Epithelial cell of proximal tubule (primary cell): ENCODE measurements around the gene TMTC3. TPM values are rescaled to one million over a fixed set of nuclear protein-coding genes. Genes with fewer than 3 reads are reported as not detected.

Experiments
- DNase-seq: peaks from one replicate; pipeline ENCODE4 v3.0.0-alpha.2; 2011; ENCODE audit warnings: low read depth
- H3K4me3 ChIP-seq: 2 replicates; pipeline ENCODE4 v1.5.1; 2011; ENCODE audit warnings: low read depth, mild to moderate bottlenecking, low read length
- total RNA-seq: library from RNA; depleted of rRNA; stranded (reverse); fragments of >200 nt; gene quantifications from 2 replicates; pipeline ENCODE4 v1.2.3, GENCODE V29; 2015
- TF ChIP-seq, protein P1 (sequence below): conservative IDR thresholded peaks from 2 replicates; pipeline ENCODE4 v1.5.1; 2012; ENCODE audit warnings: low read depth, mild to moderate bottlenecking, low read length

The TMTC3 gene
- total RNA-seq, 1 donor from 2014 or later: 11.6 TPM

DNA sequence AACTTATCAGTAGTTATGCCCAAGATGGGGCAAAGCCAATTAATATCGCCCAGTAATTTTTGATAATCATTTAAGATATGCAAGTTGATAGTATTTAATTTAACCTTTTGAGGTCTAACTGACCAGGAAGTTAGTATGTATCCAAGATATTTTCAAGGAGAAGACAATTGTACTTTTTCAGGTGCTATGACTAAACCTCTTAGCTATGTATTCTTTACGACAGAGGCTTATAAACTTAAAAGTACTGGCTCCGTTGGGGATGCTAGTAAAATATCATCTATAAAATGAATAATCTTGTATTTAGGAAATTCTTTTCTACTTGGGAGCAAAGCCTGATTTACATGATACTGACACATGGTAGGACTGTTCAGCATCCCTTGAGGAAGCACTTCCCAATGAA is 40.3 kb downstream of the TMTC3 start:
- TF ChIP-seq, protein P1, sequence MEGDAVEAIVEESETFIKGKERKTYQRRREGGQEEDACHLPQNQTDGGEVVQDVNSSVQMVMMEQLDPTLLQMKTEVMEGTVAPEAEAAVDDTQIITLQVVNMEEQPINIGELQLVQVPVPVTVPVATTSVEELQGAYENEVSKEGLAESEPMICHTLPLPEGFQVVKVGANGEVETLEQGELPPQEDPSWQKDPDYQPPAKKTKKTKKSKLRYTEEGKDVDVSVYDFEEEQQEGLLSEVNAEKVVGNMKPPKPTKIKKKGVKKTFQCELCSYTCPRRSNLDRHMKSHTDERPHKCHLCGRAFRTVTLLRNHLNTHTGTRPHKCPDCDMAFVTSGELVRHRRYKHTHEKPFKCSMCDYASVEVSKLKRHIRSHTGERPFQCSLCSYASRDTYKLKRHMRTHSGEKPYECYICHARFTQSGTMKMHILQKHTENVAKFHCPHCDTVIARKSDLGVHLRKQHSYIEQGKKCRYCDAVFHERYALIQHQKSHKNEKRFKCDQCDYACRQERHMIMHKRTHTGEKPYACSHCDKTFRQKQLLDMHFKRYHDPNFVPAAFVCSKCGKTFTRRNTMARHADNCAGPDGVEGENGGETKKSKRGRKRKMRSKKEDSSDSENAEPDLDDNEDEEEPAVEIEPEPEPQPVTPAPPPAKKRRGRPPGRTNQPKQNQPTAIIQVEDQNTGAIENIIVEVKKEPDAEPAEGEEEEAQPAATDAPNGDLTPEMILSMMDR: no peak
- H3K4me3 ChIP-seq: no peak overlapping the region
- no peak for DNase-seq

DNA sequence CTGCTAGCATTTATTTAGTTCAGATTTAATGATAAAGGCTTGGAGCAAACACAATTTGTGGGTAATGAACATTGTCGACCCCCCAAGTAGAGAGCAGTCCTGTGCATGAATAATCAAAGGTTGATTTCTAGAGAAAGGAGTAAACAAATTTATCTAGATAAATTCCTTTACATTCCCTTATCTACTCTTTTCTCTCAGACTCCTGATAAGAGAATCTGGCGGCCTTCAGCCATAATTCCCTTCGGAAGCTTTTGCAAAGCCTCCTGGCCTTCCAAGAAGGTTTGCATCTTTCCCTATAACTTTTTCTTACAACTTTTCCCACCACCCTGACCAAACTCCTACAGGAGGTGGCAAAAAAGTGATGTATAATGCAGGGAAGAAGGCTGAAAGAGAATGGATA is 42.1 kb downstream of the TMTC3 start:
- TF ChIP-seq, protein P1: no peak
- no peak for DNase-seq
- no peak overlapping the region for H3K4me3 ChIP-seq

DNA sequence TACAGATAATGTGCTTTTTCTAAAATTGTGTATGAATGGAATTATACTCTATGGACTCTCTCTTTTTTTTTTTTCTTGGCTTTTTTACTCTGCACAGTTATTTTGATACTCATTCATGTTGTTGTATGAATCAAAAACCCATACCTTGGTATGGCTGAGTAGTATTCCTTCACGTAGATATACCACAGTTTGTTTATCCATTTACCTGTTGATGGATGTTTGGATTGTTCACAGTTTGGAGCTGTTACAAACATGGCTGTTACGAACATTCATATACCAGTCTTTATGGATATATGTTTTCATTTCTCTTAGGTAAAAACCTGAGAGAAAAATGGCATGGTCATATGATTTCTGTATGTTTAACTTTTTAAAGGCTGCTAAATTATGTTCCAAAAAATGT is 43.2 kb downstream of the TMTC3 start:
- H3K4me3 ChIP-seq: no peak overlapping the region
- DNase-seq: no peak
- TF ChIP-seq, protein P1: no peak

DNA sequence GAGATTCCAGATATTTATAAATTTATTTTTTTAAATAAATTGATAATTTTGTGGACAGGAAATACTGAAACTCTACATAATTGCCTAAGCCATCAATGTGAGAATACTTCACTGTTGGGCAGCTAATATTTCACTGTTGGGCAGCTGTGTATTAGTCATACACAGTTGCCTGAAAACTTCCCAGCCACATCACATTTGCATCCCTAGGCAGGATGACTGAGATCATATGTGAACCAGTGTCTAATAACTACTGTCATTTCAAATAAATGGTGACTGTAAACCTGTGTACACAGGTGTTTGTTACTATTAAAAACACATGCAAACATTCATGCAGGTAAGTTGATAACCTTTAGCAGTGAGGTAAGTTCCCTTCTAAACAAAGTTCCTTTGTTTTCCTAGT is 43.9 kb downstream of the TMTC3 start:
- peak; percentile 16 for DNase-seq
- H3K4me3 ChIP-seq: no peak overlapping the region
- TF ChIP-seq, protein P1: no peak

DNA sequence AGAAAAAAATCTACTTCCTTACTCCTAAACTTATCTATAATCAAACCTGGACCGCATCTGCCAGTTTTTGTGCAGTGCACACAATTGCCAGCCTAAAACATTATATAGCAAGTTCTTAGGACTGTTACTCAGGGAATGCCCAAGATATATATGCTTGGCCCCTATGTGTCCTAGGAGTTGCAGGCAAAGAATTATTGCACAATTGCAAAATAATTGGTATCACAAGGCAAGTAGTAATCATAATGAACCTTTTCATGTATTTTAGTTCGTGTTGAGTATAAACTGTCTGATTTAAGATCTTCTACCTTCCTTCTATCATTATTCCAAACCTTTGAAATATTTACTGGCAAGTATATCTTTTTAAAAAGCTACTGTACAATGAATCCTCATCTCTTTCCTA is 45.5 kb downstream of the TMTC3 start:
- H3K4me3 ChIP-seq: no peak overlapping the region
- TF ChIP-seq, protein P1: no peak
- no peak for DNase-seq

DNA sequence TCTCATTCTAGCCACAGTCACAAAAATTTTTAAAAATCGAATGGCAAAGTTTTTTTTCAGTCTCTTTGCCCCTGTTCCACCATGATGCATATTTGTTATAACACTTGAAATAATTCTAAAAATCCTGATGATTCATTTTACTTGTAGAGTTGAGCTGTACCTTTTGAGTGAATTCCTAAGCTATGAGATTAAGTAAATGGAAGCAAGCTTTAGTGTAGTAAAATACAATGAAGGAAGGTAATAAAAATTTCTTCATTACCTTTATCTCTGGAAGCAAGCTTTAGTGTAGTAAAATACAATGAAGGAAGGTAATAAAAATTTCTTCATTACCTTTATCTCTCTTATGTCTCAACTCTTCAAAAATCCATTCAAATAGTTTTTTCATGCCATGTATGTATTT is 46.1 kb downstream of the TMTC3 start:
- DNase-seq: no peak
- TF ChIP-seq, protein P1: no peak
- no peak overlapping the region for H3K4me3 ChIP-seq

DNA sequence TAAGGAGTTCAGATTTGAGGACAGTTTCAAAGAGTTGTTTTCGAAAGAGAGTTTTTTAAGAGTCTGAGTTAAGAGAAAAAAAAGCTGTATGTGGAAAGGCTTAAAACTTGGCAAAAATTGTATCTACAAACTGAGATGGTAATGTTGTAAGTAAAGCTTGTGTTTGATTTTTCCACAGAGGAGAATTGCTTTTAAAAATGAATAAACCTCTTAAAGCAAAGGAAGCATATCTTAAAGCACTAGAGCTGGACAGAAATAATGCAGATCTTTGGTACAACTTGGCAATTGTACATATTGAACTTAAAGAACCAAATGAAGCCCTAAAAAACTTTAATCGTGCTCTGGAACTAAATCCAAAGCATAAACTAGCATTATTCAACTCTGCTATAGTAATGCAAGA is 50.3 kb downstream of the TMTC3 start:
- no peak overlapping the region for H3K4me3 ChIP-seq
- no peak for DNase-seq
- TF ChIP-seq, protein P1: no peak
